ENCODE results near the gene TPPP3.
A peak's percentile ranks its signal among the peaks of the same experiment; 100 is the strongest.

The TPPP3 gene

GRCh38 chr16:67394155-67395104 lies 1.1 kb upstream of the TPPP3 start:
- peak overlapping the region; percentile 30 for H3K9ac ChIP-seq (ENCODE audit: low read depth, low read length)
- no peaks in the 10 kb centered on the region for H3K36me3 ChIP-seq (ENCODE audit: insufficient read depth, low read length)
- 7% methylated on average over 88 of the region's 88 CpGs for WGBS
- peaks cover 18% of the 10 kb centered on the region for H3K4me1 ChIP-seq (ENCODE audit: insufficient read depth, low read length)
- peak overlapping the region; percentile 41 for H3K4me3 ChIP-seq (ENCODE audit: low read length)
- H3K27me3 ChIP-seq (ENCODE audit: insufficient read depth, low read length) = peaks cover 58% of the 10 kb centered on the region
- H3K9me3 ChIP-seq (ENCODE audit: insufficient read depth, low read depth, low read length) = no peaks in the 10 kb centered on the region
- no peak overlapping the region for H3K27ac ChIP-seq (ENCODE audit: low read depth, low read length)

- Histone ChIP-seq H3K9me3 (ENCODE audit: insufficient read depth, low read depth, low read length) (no peaks in the 10 kb centered on the region), H3K27me3 (ENCODE audit: insufficient read depth, low read length) (peaks cover 53% of the 10 kb centered on the region), H3K9ac (ENCODE audit: low read depth, low read length) (no peak overlapping the region), H3K4me3 (ENCODE audit: low read length) (peak overlapping the region; percentile 41), H3K27ac (ENCODE audit: low read depth, low read length) (no peak overlapping the region), H3K4me1 (ENCODE audit: insufficient read depth, low read length) (peaks cover 18% of the 10 kb centered on the region), H3K36me3 (ENCODE audit: insufficient read depth, low read length) (no peaks in the 10 kb centered on the region)
- 6% methylated on average over 20 of the region's 20 CpGs for WGBS
Observed at GRCh38 chr16:67393788-67394154, 473 bp upstream of the TPPP3 start.

GRCh38 chr16:67392301-67393059 lies 818 bp downstream of the TPPP3 start:
- Histone ChIP-seq H3K4me3 (ENCODE audit: low read length) (no peak overlapping the region), H3K9me3 (ENCODE audit: insufficient read depth, low read depth, low read length) (no peaks in the 10 kb centered on the region), H3K36me3 (ENCODE audit: insufficient read depth, low read length) (no peaks in the 10 kb centered on the region), H3K4me1 (ENCODE audit: insufficient read depth, low read length) (peaks cover 20% of the 10 kb centered on the region), H3K27me3 (ENCODE audit: insufficient read depth, low read length) (peaks cover 47% of the 10 kb centered on the region), H3K27ac (ENCODE audit: low read depth, low read length) (no peak overlapping the region), H3K9ac (ENCODE audit: low read depth, low read length) (no peak overlapping the region)
- 83% methylated on average over 18 of the region's 18 CpGs for WGBS

GRCh38 chr16:67391424-67392300 lies 1.6 kb downstream of the TPPP3 start:
- Histone ChIP-seq H3K27me3 (ENCODE audit: insufficient read depth, low read length) (peaks cover 47% of the 10 kb centered on the region), H3K4me3 (ENCODE audit: low read length) (no peak overlapping the region), H3K9ac (ENCODE audit: low read depth, low read length) (no peak overlapping the region), H3K9me3 (ENCODE audit: insufficient read depth, low read depth, low read length) (no peaks in the 10 kb centered on the region), H3K36me3 (ENCODE audit: insufficient read depth, low read length) (no peaks in the 10 kb centered on the region), H3K27ac (ENCODE audit: low read depth, low read length) (no peak overlapping the region), H3K4me1 (ENCODE audit: insufficient read depth, low read length) (peaks cover 16% of the 10 kb centered on the region)
- WGBS = 91% methylated on average over 15 of the region's 15 CpGs

- Histone ChIP-seq H3K36me3 (ENCODE audit: insufficient read depth, low read length) (no peaks in the 10 kb centered on the region), H3K27ac (ENCODE audit: low read depth, low read length) (no peak overlapping the region), H3K27me3 (ENCODE audit: insufficient read depth, low read length) (peaks cover 44% of the 10 kb centered on the region), H3K4me3 (ENCODE audit: low read length) (no peak overlapping the region), H3K9me3 (ENCODE audit: insufficient read depth, low read depth, low read length) (no peaks in the 10 kb centered on the region), H3K9ac (ENCODE audit: low read depth, low read length) (no peak overlapping the region), H3K4me1 (ENCODE audit: insufficient read depth, low read length) (peaks cover 10% of the 10 kb centered on the region)
- WGBS = 93% methylated on average over 11 of the region's 11 CpGs
Observed at GRCh38 chr16:67390816-67391423, 2.4 kb downstream of the TPPP3 start.

GRCh38 chr16:67389911-67390815 lies 3.1 kb downstream of the TPPP3 start:
- WGBS = 91% methylated on average over 27 of the region's 27 CpGs
- no peaks in the 10 kb centered on the region for H3K36me3 ChIP-seq (ENCODE audit: insufficient read depth, low read length)

GRCh38 chr16:67388591-67388990 lies 4.7 kb downstream of the TPPP3 start:
- WGBS = 82% methylated on average over 2 of the region's 2 CpGs
- H3K4me3 ChIP-seq (ENCODE audit: low read length) = no peak overlapping the region
- peaks cover 3% of the 10 kb centered on the region; the same call in 1 of the 2 replicates for H3K4me1 ChIP-seq (ENCODE audit: insufficient read depth, low read length)
- no peak overlapping the region for H3K27ac ChIP-seq (ENCODE audit: low read depth, low read length)
- H3K36me3 ChIP-seq (ENCODE audit: insufficient read depth, low read length) = no peaks in the 10 kb centered on the region
- no peaks in the 10 kb centered on the region for H3K9me3 ChIP-seq (ENCODE audit: insufficient read depth, low read depth, low read length)
- H3K27me3 ChIP-seq (ENCODE audit: insufficient read depth, low read length) = peaks cover 21% of the 10 kb centered on the region
- H3K9ac ChIP-seq (ENCODE audit: low read depth, low read length) = no peak overlapping the region

More at GRCh38 chr16:67389911-67390815, 3.1 kb downstream of the TPPP3 start:
- Histone ChIP-seq H3K27ac (ENCODE audit: low read depth, low read length) (no peak overlapping the region), H3K4me3 (ENCODE audit: low read length) (no peak overlapping the region), H3K27me3 (ENCODE audit: insufficient read depth, low read length) (peaks cover 37% of the 10 kb centered on the region), H3K9ac (ENCODE audit: low read depth, low read length) (no peak overlapping the region), H3K4me1 (ENCODE audit: insufficient read depth, low read length) (peaks cover 3% of the 10 kb centered on the region), H3K9me3 (ENCODE audit: insufficient read depth, low read depth, low read length) (no peaks in the 10 kb centered on the region)

GRCh38 chr16:67388191-67388590 lies 5.1 kb downstream of the TPPP3 start:
- H3K9ac ChIP-seq (ENCODE audit: low read depth, low read length) = no peak overlapping the region
- no peaks in the 10 kb centered on the region for H3K36me3 ChIP-seq (ENCODE audit: insufficient read depth, low read length)
- 87% methylated on average over 8 of the region's 8 CpGs for WGBS

GRCh38 chr16:67387479-67388079 lies 5.7 kb downstream of the TPPP3 start:
- no peaks in the 10 kb centered on the region for H3K9me3 ChIP-seq (ENCODE audit: insufficient read depth, low read depth, low read length)
- H3K9ac ChIP-seq (ENCODE audit: low read depth, low read length) = no peak overlapping the region
- H3K27ac ChIP-seq (ENCODE audit: low read depth, low read length) = no peak overlapping the region
- H3K4me3 ChIP-seq (ENCODE audit: low read length) = no peak overlapping the region
- WGBS = 83% methylated on average over 8 of the region's 8 CpGs
- peaks cover 11% of the 10 kb centered on the region for H3K27me3 ChIP-seq (ENCODE audit: insufficient read depth, low read length)
- H3K4me1 ChIP-seq (ENCODE audit: insufficient read depth, low read length) = peaks cover 3% of the 10 kb centered on the region; the same call in 1 of the 2 replicates
- no peaks in the 10 kb centered on the region for H3K36me3 ChIP-seq (ENCODE audit: insufficient read depth, low read length)

More at GRCh38 chr16:67388191-67388590, 5.1 kb downstream of the TPPP3 start:
- H3K27ac ChIP-seq (ENCODE audit: low read depth, low read length) = no peak overlapping the region
- H3K27me3 ChIP-seq (ENCODE audit: insufficient read depth, low read length) = peaks cover 17% of the 10 kb centered on the region
- no peaks in the 10 kb centered on the region for H3K9me3 ChIP-seq (ENCODE audit: insufficient read depth, low read depth, low read length)
- H3K4me1 ChIP-seq (ENCODE audit: insufficient read depth, low read length) = peaks cover 3% of the 10 kb centered on the region; the same call in 1 of the 2 replicates
- no peak overlapping the region for H3K4me3 ChIP-seq (ENCODE audit: low read length)

Measured in HUES64 (cell line).